Stomach (tissue), 9 donors: ENCODE measurements around the gene PUS7L. TPM values are rescaled to one million over a fixed set of nuclear protein-coding genes. Genes with fewer than 3 reads are reported as not detected.

Experiments used
- DNase-seq, 2 donors: peaks; one replicate each; pipeline versions ENCODE4 v3.0.0 to v3.0.0-alpha.2; 2013 to 2019
- H3K27ac ChIP-seq, 5 donors: fragments of 200-600 bp in 4 of 5; sonication (generic) in 4 of 5; one replicate each; pipeline ENCODE4 v1.5.1; 2013 to 2019; ENCODE audit warnings: mild to moderate bottlenecking in 1 of 5, moderate library complexity in 1 of 5
- H3K27me3 ChIP-seq, 3 donors: fragments of 200-600 bp; sonication (generic); one replicate each; pipeline ENCODE4 v1.5.1; 2017 to 2019; ENCODE audit warnings: mixed run types in 1 of 3
- H3K36me3 ChIP-seq, 4 donors: fragments of 200-600 bp; sonication (generic); 1 replicate in 3 of 4; 2 replicates in 1 of 4; pipeline ENCODE4 v1.5.1; 2016 to 2019
- H3K4me1 ChIP-seq, 4 donors: fragments of 200-600 bp; sonication (generic); one replicate each; pipeline ENCODE4 v1.5.1; 2016 to 2019
- H3K4me3 ChIP-seq, 4 donors: fragments of 200-600 bp; sonication (generic) in 3 of 4; one replicate each; pipeline ENCODE4 v1.5.1; 2016 to 2019; ENCODE audit warnings: mild to moderate bottlenecking in 1 of 4
- H3K9me3 ChIP-seq, 4 donors: fragments of 200-600 bp; sonication (generic); one replicate each; pipeline ENCODE4 v1.5.1; 2016 to 2019
- EP300 ChIP-seq: sonication (generic); formaldehyde crosslinking; IDR thresholded peaks from one replicate; pipeline ENCODE4 v1.6.1; 2017; ENCODE audit warnings: antibody characterized with exemption
- POLR2A ChIP-seq, 4 donors: fragments of 450-650 bp; IDR thresholded peaks; one replicate each; pipeline ENCODE4 v1.6.1; 2016; ENCODE audit warnings: antibody characterized with exemption in 4 of 4, control low read depth in 2 of 4, mild to moderate bottlenecking in 1 of 4, moderate library complexity in 1 of 4
- POLR2AphosphoS5 ChIP-seq, 3 donors: sonication (generic); formaldehyde crosslinking; IDR thresholded peaks; one replicate each; pipeline ENCODE4 v1.6.1; 2016; ENCODE audit warnings: antibody characterized with exemption in 3 of 3
- WGBS, 5 donors: extraction: QIAGEN DNeasy Blood & Tissue Kit in 3 of 5; methylation state at CpG; one replicate each; pipeline versions ENCODE4 v1.1.5 to v1.1.7; 2013 to 2018; 5-methylcytosine and 5-hydroxymethylcytosine counted together
- intact Hi-C: fragments of 100-400 bp; cut with DNase I; formaldehyde crosslinking; loops from one replicate; pipeline ENCODE4 v1.15.1; 2023; ENCODE audit warnings: low total_unique reads
- polyA plus RNA-seq, 3 donors: library from polyadenylated mRNA; stranded (reverse); fragments of 200-250 nt; gene quantifications; one replicate each; pipeline ENCODE4 v1.2.3, GENCODE V29; 2013
- total RNA-seq, 5 donors: library from RNA; depleted of rRNA; stranded (reverse); fragments of >200 nt; gene quantifications; one replicate each; pipeline versions ENCODE4 v1.1.0 to v1.2.3, GENCODE V29; 2014 to 2016
- TF ChIP-seq, protein P1 (sequence below), 7 experiments: fragments of 450-650 bp in 4 of 7; fragments of 200-600 bp in 3 of 7; sonication (generic) in 3 of 7; IDR thresholded peaks; one replicate each; pipeline ENCODE4 v1.5.1; 2016 to 2019; ENCODE audit warnings: antibody characterized with exemption in 7 of 7, control low read depth in 2 of 7, mild to moderate bottlenecking in 1 of 7
- donor health status: healthy with polysubstance abuse.
- donor health status: Bipolar disorder and iron deficiency.
- donor health status: healthy.

The PUS7L gene
- total and polyA plus RNA-seq, 8 donors, result 1.2 to 60.5 (median 3.5) TPM

DNA sequence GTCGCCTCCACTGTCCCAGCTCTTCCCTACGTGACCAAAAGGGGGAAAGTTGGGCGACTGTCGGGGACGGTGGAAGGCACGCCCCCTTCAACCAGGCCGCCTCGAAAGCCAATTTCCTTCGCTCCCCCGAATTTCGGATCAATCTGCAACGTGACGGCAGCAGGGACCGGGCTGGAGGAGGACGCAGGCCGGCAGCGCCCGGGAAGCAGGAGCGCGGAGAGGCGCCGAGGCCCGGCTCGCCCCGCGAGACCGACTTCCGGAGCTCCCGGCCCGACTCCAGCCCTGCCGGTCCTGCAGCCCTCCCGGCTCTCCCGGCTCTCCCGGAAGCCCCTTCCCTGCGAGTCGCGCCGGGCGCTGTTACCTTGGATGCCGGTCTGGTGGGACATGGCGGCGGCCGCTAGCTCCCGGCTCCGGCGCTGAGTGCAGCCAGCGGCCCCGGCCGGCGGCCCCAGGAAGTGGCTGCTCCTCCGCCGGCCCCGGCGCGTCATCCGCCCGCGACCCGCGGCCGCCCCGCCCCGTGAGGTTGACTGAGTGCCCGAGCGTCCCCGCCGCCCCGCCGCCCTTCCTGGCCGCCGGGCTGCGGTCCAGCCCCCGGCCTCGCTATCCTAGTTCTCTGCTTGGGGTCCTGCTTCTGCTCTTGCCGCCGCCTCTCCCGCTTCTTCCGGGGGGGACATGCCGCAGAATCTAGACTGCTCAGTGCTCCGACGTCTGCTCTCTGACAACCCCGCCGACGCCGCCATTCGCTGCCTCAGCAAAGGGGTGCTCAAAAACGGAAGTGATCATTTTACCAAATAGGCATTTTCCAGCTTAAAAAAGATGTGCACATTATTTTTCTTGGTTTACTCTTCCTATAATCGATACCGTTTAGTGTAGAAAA lies 47.5 kb upstream of the PUS7L start, which contains the start of gene TWF1:
Gene TWF1 (minus strand): TSS at position 458 of the 877 bp plus-strand sequence. CDS start 72 bp downstream, at position 386.
- DNase-seq, result peak; percentile 89 to 97
- H3K4me3 ChIP-seq, result peak within 1 kb of the TSS; percentile 88 to 98 (median 96)
- peaks cover 0 to 43% (median 27%) of the 10 kb centered on the region in 4 donors for H3K4me1 ChIP-seq
- 0 to 1% (median 1%) methylated on average over 16 to 89 of the region's 89 CpGs for WGBS, 5 donors
- peaks cover 4 to 16% (median 15%) of the 10 kb centered on the region in 4 donors for H3K36me3 ChIP-seq
- H3K27ac ChIP-seq, result peak within 1 kb of the TSS; percentile 93 to 98 (median 98)
- intact Hi-C loops, result no loop called here
- no peak for TF ChIP-seq EP300
- TF ChIP-seq, protein P1, sequence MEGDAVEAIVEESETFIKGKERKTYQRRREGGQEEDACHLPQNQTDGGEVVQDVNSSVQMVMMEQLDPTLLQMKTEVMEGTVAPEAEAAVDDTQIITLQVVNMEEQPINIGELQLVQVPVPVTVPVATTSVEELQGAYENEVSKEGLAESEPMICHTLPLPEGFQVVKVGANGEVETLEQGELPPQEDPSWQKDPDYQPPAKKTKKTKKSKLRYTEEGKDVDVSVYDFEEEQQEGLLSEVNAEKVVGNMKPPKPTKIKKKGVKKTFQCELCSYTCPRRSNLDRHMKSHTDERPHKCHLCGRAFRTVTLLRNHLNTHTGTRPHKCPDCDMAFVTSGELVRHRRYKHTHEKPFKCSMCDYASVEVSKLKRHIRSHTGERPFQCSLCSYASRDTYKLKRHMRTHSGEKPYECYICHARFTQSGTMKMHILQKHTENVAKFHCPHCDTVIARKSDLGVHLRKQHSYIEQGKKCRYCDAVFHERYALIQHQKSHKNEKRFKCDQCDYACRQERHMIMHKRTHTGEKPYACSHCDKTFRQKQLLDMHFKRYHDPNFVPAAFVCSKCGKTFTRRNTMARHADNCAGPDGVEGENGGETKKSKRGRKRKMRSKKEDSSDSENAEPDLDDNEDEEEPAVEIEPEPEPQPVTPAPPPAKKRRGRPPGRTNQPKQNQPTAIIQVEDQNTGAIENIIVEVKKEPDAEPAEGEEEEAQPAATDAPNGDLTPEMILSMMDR (IDR thresholded peaks at IDR 0.05), result peak in 3 of 7 experiments; percentile 17 to 36 (median 31)
- TF ChIP-seq POLR2AphosphoS5 (IDR thresholded peaks at IDR 0.05), result peak in 2 of 3 donors; percentile 70 to 79
- TF ChIP-seq POLR2A (IDR thresholded peaks at IDR 0.05), result no peak
- no peaks in the 10 kb centered on the region for H3K9me3 ChIP-seq
- H3K27me3 ChIP-seq, result no peaks in the 10 kb centered on the region

DNA sequence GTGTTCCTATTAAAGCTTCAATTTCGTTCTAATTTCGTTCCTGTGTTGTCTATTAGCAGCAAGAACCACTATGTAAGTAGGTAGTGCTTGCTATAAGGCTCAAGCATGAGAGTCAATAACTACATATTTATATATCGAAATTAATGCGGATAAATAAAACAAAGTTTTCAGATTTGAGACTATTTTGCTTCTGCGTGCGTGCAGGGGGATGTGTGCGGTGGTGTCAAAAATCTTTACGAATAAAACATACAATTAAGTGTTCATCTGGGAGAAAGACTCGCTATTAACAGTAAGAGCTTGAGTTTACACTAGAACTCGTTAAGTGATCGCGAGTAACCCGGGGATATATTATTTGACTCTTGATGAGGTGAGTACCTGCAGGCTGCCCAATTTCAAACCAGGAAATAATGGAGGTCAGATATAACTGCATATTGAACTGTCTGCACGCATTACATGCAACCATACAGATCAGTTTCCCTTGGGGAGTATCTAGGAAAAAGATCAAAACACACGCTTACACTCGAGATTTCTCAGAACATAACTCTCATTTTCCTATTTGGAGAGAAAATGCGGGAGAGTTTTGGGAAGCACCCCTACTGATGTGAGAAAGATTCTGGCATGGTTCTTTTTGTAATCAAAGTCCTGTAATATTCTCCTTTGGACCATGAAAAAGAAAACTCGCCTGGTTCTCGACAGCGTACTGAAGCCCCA lies 46.7 kb upstream of the PUS7L start:
- Histone ChIP-seq H3K4me3 (peak overlapping the region; percentile 88 to 98 (median 96)), H3K27me3 (no peaks in the 10 kb centered on the region), H3K27ac (peak overlapping the region; percentile 93 to 98 (median 98)), H3K4me1 (peaks cover 0 to 43% (median 27%) of the 10 kb centered on the region in 4 donors), H3K36me3 (peaks cover 12 to 24% (median 22%) of the 10 kb centered on the region in 4 donors), H3K9me3 (no peaks in the 10 kb centered on the region)
- WGBS, 5 donors, result 4 to 11% (median 5%) methylated on average over 20 of the region's 20 CpGs
- intact Hi-C loops, result no loop called here
- peak in 1 of 2 donors; percentile 50 for DNase-seq
- TF ChIP-seq EP300, result no peak
- TF ChIP-seq POLR2AphosphoS5 (IDR thresholded peaks at IDR 0.05), result no peak
- TF ChIP-seq, protein P1 (IDR thresholded peaks at IDR 0.05), result no peak
- no peak for TF ChIP-seq POLR2A (IDR thresholded peaks at IDR 0.05)

DNA sequence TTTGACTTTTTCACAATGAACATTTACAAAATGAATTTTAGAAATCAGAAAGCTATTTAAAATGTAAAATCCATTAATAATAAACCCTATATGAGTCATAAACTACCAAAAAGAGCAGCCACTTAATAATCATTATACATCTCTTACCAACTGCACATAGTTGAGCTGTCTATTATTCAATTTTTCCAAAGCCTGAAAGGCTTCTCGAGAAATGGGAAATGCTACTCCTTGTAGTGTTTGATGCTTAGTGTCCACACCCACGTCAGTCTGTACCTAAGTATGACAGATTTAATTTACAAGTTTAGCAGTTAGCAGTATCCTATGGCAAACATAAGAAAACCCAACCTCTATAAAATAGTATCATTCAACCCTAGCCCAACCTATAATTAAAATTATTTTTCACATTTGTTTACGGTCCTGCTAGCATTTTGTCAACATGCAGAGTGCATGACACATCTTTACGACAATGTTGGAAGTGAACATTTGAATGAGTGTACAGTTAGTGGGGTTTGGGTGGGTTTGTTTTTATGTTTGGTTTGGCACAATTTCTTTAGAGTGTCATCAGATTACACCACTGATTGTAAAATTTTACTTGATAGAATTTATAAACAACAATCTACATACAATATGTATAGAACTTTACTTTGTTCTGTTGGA lies 39.1 kb upstream of the PUS7L start:
- intact Hi-C loops, result no loop called here
- Histone ChIP-seq H3K4me3 (no peak overlapping the region), H3K36me3 (peaks cover 43 to 90% (median 89%) of the 10 kb centered on the region in 4 donors), H3K27ac (no peak overlapping the region), H3K27me3 (no peaks in the 10 kb centered on the region), H3K4me1 (peaks cover 0 to 18% (median 6%) of the 10 kb centered on the region in 4 donors), H3K9me3 (no peaks in the 10 kb centered on the region)
- 81 to 91% (median 87%) methylated on average over 4 of the region's 4 CpGs for WGBS, 5 donors
- TF ChIP-seq EP300, result no peak
- TF ChIP-seq, protein P1 (IDR thresholded peaks at IDR 0.05), result no peak
- TF ChIP-seq POLR2AphosphoS5 (IDR thresholded peaks at IDR 0.05), result no peak
- no peak for TF ChIP-seq POLR2A (IDR thresholded peaks at IDR 0.05)
- DNase-seq, result no peak
